ENCODE measurements around the gene ABCA1.

GRCh38 chr9:104843644-104844240 lies 84.2 kb downstream of the ABCA1 start:
- TF ChIP-seq POLR2A (IDR thresholded peaks at IDR 0.05): no peak
- TF ChIP-seq, protein P1, sequence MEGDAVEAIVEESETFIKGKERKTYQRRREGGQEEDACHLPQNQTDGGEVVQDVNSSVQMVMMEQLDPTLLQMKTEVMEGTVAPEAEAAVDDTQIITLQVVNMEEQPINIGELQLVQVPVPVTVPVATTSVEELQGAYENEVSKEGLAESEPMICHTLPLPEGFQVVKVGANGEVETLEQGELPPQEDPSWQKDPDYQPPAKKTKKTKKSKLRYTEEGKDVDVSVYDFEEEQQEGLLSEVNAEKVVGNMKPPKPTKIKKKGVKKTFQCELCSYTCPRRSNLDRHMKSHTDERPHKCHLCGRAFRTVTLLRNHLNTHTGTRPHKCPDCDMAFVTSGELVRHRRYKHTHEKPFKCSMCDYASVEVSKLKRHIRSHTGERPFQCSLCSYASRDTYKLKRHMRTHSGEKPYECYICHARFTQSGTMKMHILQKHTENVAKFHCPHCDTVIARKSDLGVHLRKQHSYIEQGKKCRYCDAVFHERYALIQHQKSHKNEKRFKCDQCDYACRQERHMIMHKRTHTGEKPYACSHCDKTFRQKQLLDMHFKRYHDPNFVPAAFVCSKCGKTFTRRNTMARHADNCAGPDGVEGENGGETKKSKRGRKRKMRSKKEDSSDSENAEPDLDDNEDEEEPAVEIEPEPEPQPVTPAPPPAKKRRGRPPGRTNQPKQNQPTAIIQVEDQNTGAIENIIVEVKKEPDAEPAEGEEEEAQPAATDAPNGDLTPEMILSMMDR (IDR thresholded peaks at IDR 0.05): no peak

All from right lobe of liver (tissue), 4 donors.